Gastroesophageal sphincter (tissue), 3 donors: ENCODE data around the gene RHPN2.

ENCODE experiments used
- POLR2A ChIP-seq, 2 donors: fragments of 450-650 bp; IDR thresholded peaks; one replicate each; pipeline ENCODE4 v1.6.1; 2017; ENCODE audit warnings: antibody characterized with exemption in 2 of 2, mild to moderate bottlenecking in 2 of 2, moderate library complexity in 1 of 2
- TF ChIP-seq, protein P1 (sequence below), 4 experiments: fragments of 200-600 bp in 2 of 4; fragments of 450-650 bp in 2 of 4; sonication (generic) in 1 of 4; IDR thresholded peaks; one replicate each; pipeline ENCODE4 v1.5.1; 2017 to 2019; ENCODE audit warnings: antibody characterized with exemption in 4 of 4, mild to moderate bottlenecking in 2 of 4, moderate library complexity in 2 of 4

DNA sequence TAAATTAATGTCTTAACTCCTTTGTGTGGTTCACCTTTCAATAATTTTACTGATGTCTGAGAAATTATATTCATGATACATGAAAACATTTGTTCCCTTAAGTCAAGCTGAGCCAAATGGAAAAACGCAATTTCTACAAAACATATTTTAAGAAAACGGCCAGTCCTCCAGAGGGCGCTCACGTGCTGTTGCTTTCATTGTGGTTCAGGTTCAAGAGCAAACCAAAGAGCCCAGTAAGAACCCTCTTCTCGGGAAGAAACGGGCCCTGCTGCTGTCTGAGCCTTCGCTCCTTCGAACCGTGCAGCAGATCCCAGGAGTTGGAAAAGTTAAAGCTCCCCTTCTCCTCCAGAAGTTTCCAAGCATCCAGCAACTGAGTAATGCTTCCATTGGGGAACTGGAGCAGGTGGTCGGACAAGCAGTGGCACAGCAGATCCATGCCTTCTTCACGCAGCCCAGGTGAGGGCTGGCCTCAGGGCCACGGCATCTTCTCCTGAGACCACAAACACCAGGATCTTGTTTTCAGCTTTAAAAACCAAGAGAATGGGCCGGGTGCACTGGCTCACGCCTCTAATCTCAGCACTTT lies 88.4 kb downstream of the RHPN2 start:
- no peak for TF ChIP-seq POLR2A (IDR thresholded peaks at IDR 0.05)
- TF ChIP-seq, protein P1, sequence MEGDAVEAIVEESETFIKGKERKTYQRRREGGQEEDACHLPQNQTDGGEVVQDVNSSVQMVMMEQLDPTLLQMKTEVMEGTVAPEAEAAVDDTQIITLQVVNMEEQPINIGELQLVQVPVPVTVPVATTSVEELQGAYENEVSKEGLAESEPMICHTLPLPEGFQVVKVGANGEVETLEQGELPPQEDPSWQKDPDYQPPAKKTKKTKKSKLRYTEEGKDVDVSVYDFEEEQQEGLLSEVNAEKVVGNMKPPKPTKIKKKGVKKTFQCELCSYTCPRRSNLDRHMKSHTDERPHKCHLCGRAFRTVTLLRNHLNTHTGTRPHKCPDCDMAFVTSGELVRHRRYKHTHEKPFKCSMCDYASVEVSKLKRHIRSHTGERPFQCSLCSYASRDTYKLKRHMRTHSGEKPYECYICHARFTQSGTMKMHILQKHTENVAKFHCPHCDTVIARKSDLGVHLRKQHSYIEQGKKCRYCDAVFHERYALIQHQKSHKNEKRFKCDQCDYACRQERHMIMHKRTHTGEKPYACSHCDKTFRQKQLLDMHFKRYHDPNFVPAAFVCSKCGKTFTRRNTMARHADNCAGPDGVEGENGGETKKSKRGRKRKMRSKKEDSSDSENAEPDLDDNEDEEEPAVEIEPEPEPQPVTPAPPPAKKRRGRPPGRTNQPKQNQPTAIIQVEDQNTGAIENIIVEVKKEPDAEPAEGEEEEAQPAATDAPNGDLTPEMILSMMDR (IDR thresholded peaks at IDR 0.05) = peak in 3 of 4 experiments; percentile 50 to 70 (median 51)
